ENCODE measurements around the gene FAM78A.

GRCh38 chr9:131236761-131237160 lies 39.5 kb downstream of the FAM78A start:
- TF ChIP-seq CTCF (IDR thresholded peaks at IDR 0.05) = no peak
- TF ChIP-seq EZH2 (IDR thresholded peaks at IDR 0.05; ENCODE audit: borderline replicate concordance, insufficient read depth, low read depth, low read length, poor library complexity, severe bottlenecking) = no peak

All from B cell (primary cell).